Activated CD8-positive, alpha-beta T cell treated with anti-CD3 and anti-CD28 coated beads, Interleukin-2, amount 10 ng/mL, durations not matched to agents 7 days and 5 days (primary cell): ENCODE measurements around the gene MAEA. TPM values are rescaled to one million over a fixed set of nuclear protein-coding genes. Genes with fewer than 3 reads are reported as not detected.

Experiments used
- ATAC-seq: fragments of 150-1000 bp; cut with Tn5 transposase; one replicate; pipeline ENCODE4 v1.10.0; 2021; ENCODE audit warnings: moderate library complexity
- CTCF ChIA-PET: fragments of 350-600 bp; sonication (Branson Sonifier 250); formaldehyde crosslinking; loops from one replicate; lab custom pipeline; 2021; ENCODE audit warnings: antibody characterized with exemption; lab: Charles Lee
- POLR2A ChIA-PET: fragments of 350-600 bp; sonication (Branson Sonifier 250); formaldehyde crosslinking; loops from one replicate; lab custom pipeline; 2021; ENCODE audit warnings: antibody characterized with exemption; lab: Charles Lee
- DNase-seq: peaks from one replicate; pipeline ENCODE4 v3.0.0-alpha.2; 2020
- H3K27ac Mint-ChIP-seq: one replicate; pipeline ENCODE4 v1.8.0; 2021; ENCODE audit warnings: mild to moderate bottlenecking, mixed read lengths
- H3K27me3 Mint-ChIP-seq: one replicate; pipeline ENCODE4 v1.8.0; 2021; ENCODE audit warnings: low read depth, mixed read lengths
- H3K36me3 Mint-ChIP-seq: one replicate; pipeline ENCODE4 v1.8.0; 2021; ENCODE audit warnings: low read depth, mixed read lengths
- H3K4me1 Mint-ChIP-seq: one replicate; pipeline ENCODE4 v1.8.0; 2021; ENCODE audit warnings: low read depth, mixed read lengths
- H3K4me3 Mint-ChIP-seq: one replicate; pipeline ENCODE4 v1.8.0; 2021; ENCODE audit warnings: mild to moderate bottlenecking, mixed read lengths
- H3K9me3 Mint-ChIP-seq: one replicate; pipeline ENCODE4 v1.8.0; 2022; ENCODE audit warnings: mixed read lengths; ENCODE audit not compliant: insufficient read depth
- total RNA-seq, 2 experiments: library from RNA; stranded (reverse); gene quantifications; one replicate each; pipeline ENCODE4 v1.2.3, GENCODE V29; 2021

MAEA gene
- total RNA-seq, 2 experiments from 2014 or later = 60.3 to 65.1 TPM

DNA sequence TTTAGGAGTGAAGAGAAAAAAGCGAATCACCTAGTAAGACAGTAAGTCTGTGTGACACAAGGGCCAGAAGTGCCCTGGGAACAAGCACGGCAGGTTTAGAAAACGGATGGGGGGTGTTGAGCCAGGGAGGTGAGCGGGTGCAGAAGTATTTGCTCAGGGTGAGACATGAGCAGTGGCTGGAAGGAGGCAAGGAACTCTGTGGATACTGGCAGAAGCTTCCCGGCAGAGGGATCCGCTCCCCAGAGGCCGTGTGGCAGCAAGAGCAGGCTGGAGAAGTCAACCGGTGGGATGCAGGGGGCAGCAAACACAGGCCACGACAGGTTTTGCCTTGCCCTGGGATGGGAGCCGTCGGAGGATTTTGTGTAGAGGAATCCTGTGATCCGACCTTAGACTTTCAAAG is 55.0 kb downstream of the MAEA start:
- CTCF ChIA-PET = interaction anchor here (2.5 to 5.7 kb wide), 2 partner anchors 35 to 54 kb away, joined by 10 to 32 read pairs; partner anchors contain the start of gene MAEA
- ATAC-seq (no peak), DNase-seq (no peak)
- Mint-ChIP-seq H3K4me1 (peaks cover 34% of the 10 kb centered on the region), H3K27ac (peak overlapping the region; percentile 68), H3K4me3 (peak overlapping the region; percentile 84), H3K36me3 (peaks cover 26% of the 10 kb centered on the region), H3K27me3 (no peaks in the 10 kb centered on the region), H3K9me3 (no peaks in the 10 kb centered on the region)
- POLR2A ChIA-PET = interaction anchor here (4.9 kb wide), 1 partner anchor 55 kb away, joined by 37 read pairs; the partner anchor contains the start of gene MAEA

DNA sequence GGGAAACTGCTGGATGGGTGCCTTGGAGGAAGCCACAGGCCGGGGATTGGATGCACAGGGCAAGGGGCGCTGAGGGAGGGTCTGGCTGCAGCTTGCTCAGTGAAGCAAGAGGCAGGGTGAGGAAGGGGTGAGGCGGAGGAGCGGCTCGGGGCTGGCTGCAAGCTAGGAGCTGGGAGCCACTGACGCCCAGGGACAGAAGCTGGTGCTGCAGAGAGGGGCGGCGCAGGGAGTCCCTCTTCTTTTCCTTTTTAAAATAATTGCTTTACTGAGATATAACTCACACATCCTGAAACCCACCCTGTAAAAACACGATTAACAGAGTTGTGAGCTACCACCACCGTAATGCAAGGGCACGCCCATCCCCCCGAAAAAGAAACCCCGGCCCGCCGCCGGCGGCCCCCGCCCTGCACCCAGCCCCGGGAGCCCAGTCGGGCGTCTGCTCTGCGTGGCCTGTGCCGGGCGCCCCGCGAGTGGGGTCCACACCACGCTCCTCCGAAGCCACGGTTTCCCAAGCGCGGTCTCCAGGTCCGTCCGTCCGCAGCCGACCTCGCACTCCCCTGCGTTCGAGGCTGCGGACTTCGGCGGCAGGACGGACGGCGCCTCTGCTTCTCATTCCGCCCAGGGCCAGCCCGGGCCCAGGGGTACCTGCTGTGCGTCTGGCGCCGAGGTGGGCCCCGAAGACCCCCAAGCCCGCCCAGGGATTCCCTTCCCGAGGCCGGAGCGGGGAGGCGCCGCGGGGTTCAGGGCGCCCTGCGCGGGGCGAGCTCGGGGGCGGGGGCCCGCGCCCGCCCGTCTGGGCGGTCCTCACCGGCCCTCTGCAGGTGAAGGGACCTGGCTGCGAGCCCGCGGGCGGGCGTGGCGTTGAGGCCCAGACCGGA is 56.5 kb downstream of the MAEA start:
- H3K27ac Mint-ChIP-seq = peak overlapping the region; percentile 88
- ChIA-PET CTCF (interaction anchor here (0.8 to 5.7 kb wide), 18 partner anchors 10 to 216 kb away, joined by 3 to 32 read pairs (median 9); partner anchors contain the start of gene MAEA), POLR2A (interaction anchor here (0.9 to 4.9 kb wide), 13 partner anchors 10 to 210 kb away, joined by 3 to 37 read pairs (median 5); partner anchors contain the start of genes CTBP1 and MAEA)
- peaks cover 18% of the 10 kb centered on the region for H3K36me3 Mint-ChIP-seq
- DNase-seq = peak; percentile 61
- no peaks in the 10 kb centered on the region for H3K9me3 Mint-ChIP-seq
- peak overlapping the region; percentile 84 for H3K4me3 Mint-ChIP-seq
- peaks cover 39% of the 10 kb centered on the region for H3K4me1 Mint-ChIP-seq
- no peaks in the 10 kb centered on the region for H3K27me3 Mint-ChIP-seq
- ATAC-seq = peak; percentile 53

DNA sequence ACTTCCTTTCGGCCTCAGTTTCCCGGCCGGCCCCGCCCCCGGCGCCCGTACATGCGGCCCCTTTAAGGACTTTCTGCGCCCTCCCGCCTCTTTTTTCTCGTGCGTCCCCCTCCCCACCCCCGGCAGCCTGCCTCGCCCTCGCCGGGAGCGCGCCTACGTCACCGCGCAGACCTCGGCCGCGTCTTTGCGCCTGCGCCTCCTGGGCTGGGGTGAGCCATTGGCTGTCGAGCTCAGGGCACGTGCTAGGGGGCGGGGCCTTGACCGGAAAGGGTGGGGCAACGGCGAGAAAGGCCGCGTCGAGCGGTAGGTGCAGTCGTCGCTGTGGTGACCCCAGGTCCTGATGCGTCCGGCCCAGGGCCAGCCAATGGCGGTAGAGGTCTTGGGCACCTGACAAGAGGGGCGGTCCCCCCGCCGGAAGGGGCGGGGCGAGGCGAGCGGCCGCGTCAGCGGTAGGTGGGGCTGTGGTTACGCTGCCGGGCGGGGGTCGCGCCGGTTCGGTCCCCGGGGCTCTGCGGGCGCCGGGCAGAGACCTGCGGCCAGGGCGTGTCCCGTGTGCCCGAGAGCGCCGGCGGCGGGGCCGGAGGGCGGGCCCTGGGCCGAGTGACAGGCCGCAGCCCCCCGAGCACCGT is 57.2 kb downstream of the MAEA start, which contains the start of gene UVSSA:
Gene UVSSA, plus strand, starts transcription at position 428 of the 629 bp plus-strand sequence. CDS start 884 bp downstream, outside the sequence.
- peaks cover 12% of the 10 kb centered on the region for H3K36me3 Mint-ChIP-seq
- peaks cover 44% of the 10 kb centered on the region for H3K4me1 Mint-ChIP-seq
- H3K9me3 Mint-ChIP-seq = no peaks in the 10 kb centered on the region
- no peaks in the 10 kb centered on the region for H3K27me3 Mint-ChIP-seq
- peak within 1 kb of the TSS; percentile 97 for H3K27ac Mint-ChIP-seq
- H3K4me3 Mint-ChIP-seq = peak within 1 kb of the TSS; percentile 85
- ChIA-PET POLR2A (interaction anchor here (0.9 to 4.9 kb wide), 13 partner anchors 9 to 211 kb away, joined by 3 to 37 read pairs (median 5); partner anchors contain the start of genes CTBP1 and MAEA), CTCF (interaction anchor here (0.9 to 5.7 kb wide), 17 partner anchors 9 to 216 kb away, joined by 3 to 32 read pairs (median 10); partner anchors contain the start of gene MAEA)
- DNase-seq (peak; percentile 100), ATAC-seq (peak; percentile 94)

DNA sequence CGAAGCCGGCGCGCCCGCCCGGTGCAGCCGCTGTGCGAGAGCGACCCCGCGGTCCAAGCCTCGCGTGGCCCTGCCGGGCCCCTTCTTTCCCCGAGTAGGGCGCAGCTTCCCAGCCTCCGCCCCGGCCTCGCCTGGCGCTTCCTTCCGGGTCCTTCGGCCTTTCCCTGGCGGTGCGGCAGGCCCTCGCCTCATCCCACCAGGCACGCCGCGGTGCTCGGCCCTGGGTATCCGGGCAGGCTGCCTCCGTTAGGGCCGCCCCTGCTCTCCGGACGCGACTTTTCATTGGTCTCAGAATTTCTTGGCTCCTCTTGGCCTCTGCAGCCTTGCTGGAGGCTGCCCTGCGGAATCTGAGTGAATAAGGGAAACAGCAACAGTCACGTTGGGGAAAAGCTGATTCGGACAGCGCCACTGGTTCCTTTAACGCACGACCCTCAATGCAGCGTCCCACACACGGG is 57.7 kb downstream of the MAEA start:
- peak overlapping the region; percentile 97 for H3K27ac Mint-ChIP-seq
- H3K36me3 Mint-ChIP-seq = peaks cover 11% of the 10 kb centered on the region
- CTCF ChIA-PET = interaction anchor here (0.9 to 5.7 kb wide), 21 partner anchors 8 to 217 kb away, joined by 3 to 32 read pairs (median 7); partner anchors contain the start of gene MAEA
- H3K4me1 Mint-ChIP-seq = peaks cover 47% of the 10 kb centered on the region
- DNase-seq (peak; percentile 61), ATAC-seq (peak; percentile 45)
- POLR2A ChIA-PET = interaction anchor here (0.8 to 4.9 kb wide), 15 partner anchors 15 to 212 kb away, joined by 3 to 37 read pairs (median 6); partner anchors contain the start of genes CTBP1 and MAEA
- peak overlapping the region; percentile 85 for H3K4me3 Mint-ChIP-seq
- no peaks in the 10 kb centered on the region for H3K9me3 Mint-ChIP-seq
- no peaks in the 10 kb centered on the region for H3K27me3 Mint-ChIP-seq

DNA sequence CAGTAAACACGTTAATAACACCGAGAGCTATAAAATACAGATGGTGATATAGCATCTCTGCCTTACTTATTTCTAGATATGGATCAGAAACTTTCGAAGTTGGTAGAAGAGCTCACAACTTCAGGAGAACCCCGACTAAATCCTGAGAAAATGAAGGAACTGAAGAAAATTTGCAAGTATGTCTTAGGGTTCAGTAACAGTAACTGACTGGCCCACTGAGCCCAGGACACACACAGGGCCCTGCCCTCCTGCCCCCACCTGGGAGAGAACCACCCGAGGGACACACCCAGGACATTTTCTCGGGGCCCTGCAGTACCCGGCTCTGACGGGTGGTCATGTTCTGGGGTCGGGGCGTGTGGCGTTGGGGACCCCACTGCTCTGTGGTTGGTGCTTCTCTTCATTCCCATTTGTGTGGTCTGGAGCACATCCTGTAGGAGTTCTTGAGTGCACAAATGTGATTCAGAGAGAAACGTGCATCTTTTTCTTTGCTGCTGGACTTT is 58.4 kb downstream of the MAEA start:
- Mint-ChIP-seq H3K27ac (peak overlapping the region; percentile 97), H3K4me1 (peaks cover 47% of the 10 kb centered on the region), H3K36me3 (peaks cover 11% of the 10 kb centered on the region), H3K4me3 (peak overlapping the region; percentile 85), H3K27me3 (no peaks in the 10 kb centered on the region), H3K9me3 (no peaks in the 10 kb centered on the region)
- DNase-seq (no peak), ATAC-seq (no peak)
- ChIA-PET POLR2A (interaction anchor here (0.8 to 4.9 kb wide), 10 partner anchors 16 to 211 kb away, joined by 3 to 37 read pairs (median 6); partner anchors contain the start of genes CTBP1 and MAEA), CTCF (interaction anchor here (0.9 to 5.7 kb wide), 11 partner anchors 8 to 218 kb away, joined by 3 to 32 read pairs (median 12); partner anchors contain the start of gene MAEA)

DNA sequence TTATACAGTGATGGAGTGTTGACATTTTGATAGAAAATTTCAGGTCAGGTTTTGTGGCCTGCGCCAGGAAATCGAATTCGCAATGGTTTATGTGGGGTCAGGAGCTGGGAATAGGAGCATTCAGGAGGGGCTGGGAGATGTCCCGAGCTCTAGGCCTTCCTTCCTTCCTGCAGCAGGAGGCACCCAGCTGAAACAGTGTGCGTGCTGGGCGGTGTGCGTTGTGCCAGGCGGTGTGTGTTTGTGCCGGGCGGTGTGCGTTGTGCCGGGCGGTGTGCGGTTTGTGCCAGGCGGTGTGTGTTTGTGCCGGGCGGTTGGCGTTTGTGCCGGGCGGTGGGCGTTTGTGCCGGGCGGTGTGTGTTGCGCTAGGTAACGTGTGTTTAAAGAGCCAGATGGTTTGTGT is 59.1 kb downstream of the MAEA start:
- Mint-ChIP-seq H3K27me3 (no peaks in the 10 kb centered on the region), H3K9me3 (no peaks in the 10 kb centered on the region), H3K36me3 (peaks cover 11% of the 10 kb centered on the region), H3K27ac (peak overlapping the region; percentile 97), H3K4me3 (peak overlapping the region; percentile 85), H3K4me1 (peaks cover 46% of the 10 kb centered on the region)
- DNase-seq = no peak
- no peak for ATAC-seq
- CTCF ChIA-PET = interaction anchor here (1.1 to 5.7 kb wide), 5 partner anchors 40 to 212 kb away, joined by 3 to 32 read pairs (median 7); partner anchors contain the start of gene MAEA
- POLR2A ChIA-PET = interaction anchor here (0.7 to 4.9 kb wide), 4 partner anchors 21 to 102 kb away, joined by 3 to 37 read pairs (median 6); partner anchors contain the start of gene MAEA

DNA sequence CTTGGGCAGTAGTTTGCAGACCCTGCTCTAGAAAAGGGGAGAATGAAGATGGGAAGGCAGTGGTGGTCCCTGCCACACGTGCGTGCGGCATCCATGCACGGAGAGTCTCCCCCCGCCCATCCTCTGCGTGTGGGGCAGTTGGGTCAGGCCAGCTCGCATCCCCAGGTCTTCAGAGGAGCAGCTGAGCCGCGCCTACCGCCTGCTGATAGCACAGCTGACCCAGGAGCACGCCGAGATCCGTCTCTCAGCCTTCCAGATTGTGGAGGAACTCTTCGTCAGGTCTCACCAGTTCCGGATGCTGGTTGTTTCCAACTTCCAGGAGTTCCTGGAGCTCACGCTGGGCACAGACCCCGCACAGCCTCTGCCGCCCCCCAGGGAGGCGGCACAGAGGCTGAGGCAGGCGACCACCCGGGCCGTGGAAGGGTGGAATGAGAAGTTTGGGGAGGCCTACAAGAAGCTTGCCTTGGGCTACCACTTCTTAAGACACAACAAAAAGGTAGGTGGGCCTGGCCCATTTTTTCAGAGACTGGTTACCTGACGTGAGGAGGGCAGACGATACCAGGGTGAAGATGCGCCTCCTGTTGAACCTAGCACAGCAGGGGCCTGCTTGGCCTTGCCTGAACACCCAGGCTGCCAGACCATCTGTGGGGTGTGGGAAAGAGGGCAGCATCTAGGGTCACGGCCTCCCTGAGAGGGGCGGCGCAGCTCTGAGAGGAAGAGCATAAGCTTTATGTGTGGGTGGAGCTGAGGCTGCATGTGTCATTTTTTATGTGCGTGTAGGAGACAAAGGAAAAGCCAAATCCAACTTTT is 59.9 kb downstream of the MAEA start:
- no peaks in the 10 kb centered on the region for H3K9me3 Mint-ChIP-seq
- peak overlapping the region; percentile 73 for H3K27ac Mint-ChIP-seq
- H3K4me1 Mint-ChIP-seq = peaks cover 41% of the 10 kb centered on the region
- ChIA-PET POLR2A (interaction anchor here (0.7 to 4.9 kb wide), 5 partner anchors 21 to 103 kb away, joined by 3 to 37 read pairs (median 3); partner anchors contain the start of genes CTBP1 and MAEA), CTCF (interaction anchor here (0.9 to 5.7 kb wide), 5 partner anchors 40 to 218 kb away, joined by 3 to 32 read pairs (median 13); partner anchors contain the start of gene MAEA)
- H3K36me3 Mint-ChIP-seq = peaks cover 9% of the 10 kb centered on the region
- H3K27me3 Mint-ChIP-seq = no peaks in the 10 kb centered on the region
- H3K4me3 Mint-ChIP-seq = no peak overlapping the region
- ATAC-seq (no peak), DNase-seq (no peak)

DNA sequence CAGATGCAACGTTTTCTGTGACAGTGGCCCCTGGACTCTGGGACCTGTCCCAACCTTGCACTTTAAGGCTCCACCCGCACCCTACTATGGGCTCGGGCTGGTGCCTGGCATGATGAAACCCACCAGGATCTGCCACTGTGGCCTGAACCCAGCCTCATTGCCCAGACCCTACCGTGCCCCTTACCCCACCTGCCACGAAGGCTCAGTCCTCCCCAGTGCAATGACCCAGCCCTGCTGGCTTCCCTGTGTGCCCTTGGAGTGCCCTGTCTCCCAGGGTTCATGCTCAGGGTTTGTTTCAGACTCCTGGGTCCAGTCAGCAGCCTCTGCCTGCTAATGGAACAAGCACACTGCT is 60.5 kb downstream of the MAEA start:
- CTCF ChIA-PET = interaction anchor here (0.9 to 4.6 kb wide), 6 partner anchors 41 to 255 kb away, joined by 3 to 23 read pairs (median 4); no protein-coding TSS in a partner anchor
- H3K4me3 Mint-ChIP-seq = no peak overlapping the region
- DNase-seq (no peak), ATAC-seq (no peak)
- no peaks in the 10 kb centered on the region for H3K9me3 Mint-ChIP-seq
- peaks cover 35% of the 10 kb centered on the region for H3K4me1 Mint-ChIP-seq
- POLR2A ChIA-PET = interaction anchor here (1.1 kb wide), 1 partner anchor 101 kb away, joined by 3 read pairs; the partner anchor contains the start of gene CTBP1
- peaks cover 3% of the 10 kb centered on the region for H3K36me3 Mint-ChIP-seq
- H3K27me3 Mint-ChIP-seq = no peaks in the 10 kb centered on the region
- H3K27ac Mint-ChIP-seq = peak overlapping the region; percentile 4

DNA sequence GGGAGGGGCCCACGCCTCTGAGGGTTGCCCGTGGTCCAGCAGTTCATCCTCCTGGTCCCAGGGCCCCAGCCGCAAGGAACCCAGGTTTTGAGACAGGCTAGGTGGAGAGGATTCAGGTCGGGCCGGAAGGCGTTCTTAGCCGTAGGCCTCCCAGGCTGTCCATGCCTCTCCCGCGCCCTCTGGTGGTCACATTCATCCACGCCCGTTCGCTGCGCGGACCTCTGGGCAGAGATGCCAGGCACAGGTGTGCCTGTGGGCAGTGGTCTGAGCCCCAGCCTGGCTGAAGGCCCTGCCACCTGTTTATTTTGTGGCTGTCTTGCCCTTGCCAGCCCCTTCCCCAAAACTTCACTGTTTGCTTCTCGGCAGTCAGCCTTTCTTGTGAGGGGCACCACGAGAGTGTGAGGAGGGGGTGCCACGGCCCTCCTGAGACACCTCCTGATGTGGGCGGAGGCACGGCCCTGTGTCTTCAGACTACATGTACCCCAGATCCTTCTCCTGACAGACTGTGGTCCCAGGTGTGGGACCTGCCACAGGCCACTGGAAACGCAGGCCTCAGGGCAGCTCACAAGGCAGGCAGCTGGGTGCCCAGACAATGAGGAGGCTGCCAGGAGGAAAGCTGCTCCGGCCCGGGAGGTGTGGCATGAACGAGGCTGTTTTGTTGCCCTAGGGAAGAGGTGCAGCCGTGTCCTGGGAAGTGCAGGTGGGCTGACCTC is 62.3 kb downstream of the MAEA start:
- POLR2A ChIA-PET = interaction anchor here (1.3 kb wide), 1 partner anchor 62 kb away, joined by 4 read pairs; the partner anchor contains the start of gene MAEA
- ATAC-seq (peak; percentile 48), DNase-seq (peak; percentile 93)
- Mint-ChIP-seq H3K27ac (peak overlapping the region; percentile 58), H3K27me3 (no peaks in the 10 kb centered on the region), H3K9me3 (no peaks in the 10 kb centered on the region), H3K4me3 (no peak overlapping the region), H3K36me3 (peaks cover 3% of the 10 kb centered on the region), H3K4me1 (peaks cover 28% of the 10 kb centered on the region)
- CTCF ChIA-PET = interaction anchor here (0.9 to 2.5 kb wide), 4 partner anchors 9 to 215 kb away, joined by 3 to 10 read pairs (median 6); no protein-coding TSS in a partner anchor
